Gastroesophageal sphincter (tissue), 4 donors: ENCODE results near the gene PNPLA8. TPM values are rescaled to one million over a fixed set of nuclear protein-coding genes. Genes with fewer than 3 reads are reported as not detected.

ENCODE experiments used
- ATAC-seq: fragments of 150-250 bp; one replicate; pipeline ENCODE4 v1.9.1; 2016; ENCODE audit warnings: mild to moderate bottlenecking, moderate library complexity
- H3K27ac ChIP-seq, 4 donors: fragments of 200-600 bp; sonication (generic) in 3 of 4; 1 replicate in 3 of 4; 2 replicates in 1 of 4; pipeline ENCODE4 v1.5.1; 2016 to 2019
- H3K27me3 ChIP-seq: fragments of 200-600 bp; sonication (generic); one replicate; pipeline ENCODE4 v1.5.1; 2019
- H3K36me3 ChIP-seq, 2 donors: fragments of 200-600 bp; sonication (generic); one replicate each; pipeline ENCODE4 v1.5.1; 2019; ENCODE audit warnings: control low read depth in 1 of 2
- H3K4me1 ChIP-seq, 3 donors: fragments of 200-600 bp; sonication (generic); 1 replicate in 2 of 3; 2 replicates in 1 of 3; pipeline ENCODE4 v1.5.1; 2016 to 2019; ENCODE audit warnings: control low read depth in 2 of 3
- H3K4me3 ChIP-seq, 2 donors: fragments of 200-600 bp; sonication (generic); one replicate each; pipeline ENCODE4 v1.5.1; 2019; ENCODE audit warnings: mild to moderate bottlenecking in 1 of 2, moderate library complexity in 1 of 2
- H3K9me3 ChIP-seq, 3 donors: fragments of 200-600 bp; sonication (generic); one replicate each; pipeline ENCODE4 v1.5.1; 2017 to 2019; ENCODE audit warnings: control low read depth in 2 of 3
- CTCF ChIP-seq, 4 experiments: fragments of 200-600 bp in 2 of 4; fragments of 450-650 bp in 2 of 4; sonication (generic) in 1 of 4; IDR thresholded peaks; one replicate each; pipeline ENCODE4 v1.5.1; 2017 to 2019; ENCODE audit warnings: antibody characterized with exemption in 4 of 4, mild to moderate bottlenecking in 2 of 4, moderate library complexity in 2 of 4
- EP300 ChIP-seq: sonication (generic); formaldehyde crosslinking; IDR thresholded peaks from one replicate; pipeline ENCODE4 v1.6.1; 2017; ENCODE audit warnings: antibody characterized with exemption, mild to moderate bottlenecking
- POLR2A ChIP-seq, 2 donors: fragments of 450-650 bp; IDR thresholded peaks; one replicate each; pipeline ENCODE4 v1.6.1; 2017; ENCODE audit warnings: antibody characterized with exemption in 2 of 2, mild to moderate bottlenecking in 2 of 2, moderate library complexity in 1 of 2
- POLR2AphosphoS5 ChIP-seq: sonication (generic); formaldehyde crosslinking; IDR thresholded peaks from one replicate; pipeline ENCODE4 v1.6.1; 2017; ENCODE audit warnings: antibody characterized with exemption
- WGBS, 2 donors: methylation state at CpG; one replicate each; pipeline ENCODE4 v1.1.5; 2018; ENCODE audit warnings: low coverage in 1 of 2; 5-methylcytosine and 5-hydroxymethylcytosine counted together
- total RNA-seq, 4 donors: library from RNA; depleted of rRNA; stranded (reverse); fragments of >200 nt; gene quantifications; one replicate each; pipeline ENCODE4 v1.1.0, GENCODE V29; 2016

The PNPLA8 gene
- total RNA-seq, 4 donors from 2014 or later = 28.3 to 52.1 (median 44.9) TPM

GRCh38 chr7:108486291-108486966 lies 39.5 kb downstream of the PNPLA8 start:
- H3K4me1 ChIP-seq = peaks cover 0 to 6% (median 2%) of the 10 kb centered on the region in 3 donors
- no peak overlapping the region for H3K27ac ChIP-seq
- TF ChIP-seq POLR2AphosphoS5 (no peak), POLR2A (IDR thresholded peaks at IDR 0.05) (no peak), EP300 (no peak), CTCF (IDR thresholded peaks at IDR 0.05) (no peak)
- no peaks in the 10 kb centered on the region for H3K9me3 ChIP-seq
- 66 to 74% methylated on average over 5 of the region's 5 CpGs for WGBS, 2 donors
- no peak for ATAC-seq
- no peak overlapping the region for H3K4me3 ChIP-seq
- no peaks in the 10 kb centered on the region for H3K27me3 ChIP-seq
- peaks cover 0 to 78% of the 10 kb centered on the region in 2 donors for H3K36me3 ChIP-seq

GRCh38 chr7:108484137-108484536 lies 41.8 kb downstream of the PNPLA8 start:
- no peak overlapping the region for H3K4me3 ChIP-seq
- no peak for ATAC-seq
- no peaks in the 10 kb centered on the region for H3K27me3 ChIP-seq
- H3K4me1 ChIP-seq = peaks cover 0 to 4% (median 2%) of the 10 kb centered on the region in 3 donors
- 92 to 100% methylated on average over 1 of the region's 1 CpG for WGBS, 2 donors
- no peaks in the 10 kb centered on the region for H3K9me3 ChIP-seq
- H3K36me3 ChIP-seq = peaks cover 4 to 72% of the 10 kb centered on the region in 2 donors
- TF ChIP-seq CTCF (IDR thresholded peaks at IDR 0.05) (no peak), POLR2AphosphoS5 (no peak), POLR2A (IDR thresholded peaks at IDR 0.05) (no peak), EP300 (no peak)
- H3K27ac ChIP-seq = no peak overlapping the region

- no peak overlapping the region for H3K27ac ChIP-seq
- WGBS, 2 donors = 91 to 94% methylated on average over 5 of the region's 5 CpGs
- no peaks in the 10 kb centered on the region for H3K27me3 ChIP-seq
- no peak for ATAC-seq
- TF ChIP-seq POLR2A (IDR thresholded peaks at IDR 0.05) (no peak), POLR2AphosphoS5 (no peak), CTCF (IDR thresholded peaks at IDR 0.05) (no peak), EP300 (no peak)
- H3K4me1 ChIP-seq = no peaks in the 10 kb centered on the region
- peaks cover 4 to 78% of the 10 kb centered on the region in 2 donors for H3K36me3 ChIP-seq
- no peak overlapping the region for H3K4me3 ChIP-seq
- no peaks in the 10 kb centered on the region for H3K9me3 ChIP-seq
Measured at GRCh38 chr7:108480311-108480710, 45.6 kb downstream of the PNPLA8 start.

DNA sequence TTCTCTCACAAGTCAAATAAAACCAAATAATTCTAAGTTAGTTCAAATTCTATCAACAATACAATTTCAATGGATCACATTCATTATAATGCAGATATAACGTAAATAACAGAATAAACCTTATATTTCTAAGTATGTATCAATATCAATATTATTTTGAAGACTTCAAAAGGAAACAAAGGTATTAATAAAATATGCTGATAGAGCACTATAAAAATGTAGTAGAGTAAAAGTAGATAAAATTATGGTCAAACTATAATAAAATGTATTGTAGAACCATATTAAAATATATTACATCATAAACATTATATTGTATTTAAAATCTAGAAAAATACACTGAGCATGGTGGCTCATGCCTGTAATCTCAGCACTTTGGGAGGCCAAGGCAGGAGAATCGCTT lies 46.2 kb downstream of the PNPLA8 start:
- ATAC-seq = no peak
- WGBS, 2 donors = 95 to 97% methylated on average over 2 of the region's 2 CpGs
- H3K9me3 ChIP-seq = no peaks in the 10 kb centered on the region
- no peak overlapping the region for H3K27ac ChIP-seq
- no peak overlapping the region for H3K4me3 ChIP-seq
- no peaks in the 10 kb centered on the region for H3K27me3 ChIP-seq
- no peak for TF ChIP-seq EP300
- TF ChIP-seq POLR2AphosphoS5 = no peak
- TF ChIP-seq POLR2A (IDR thresholded peaks at IDR 0.05) = no peak
- no peak for TF ChIP-seq CTCF (IDR thresholded peaks at IDR 0.05)
- H3K4me1 ChIP-seq = no peaks in the 10 kb centered on the region
- H3K36me3 ChIP-seq = peaks cover 4 to 78% of the 10 kb centered on the region in 2 donors

DNA sequence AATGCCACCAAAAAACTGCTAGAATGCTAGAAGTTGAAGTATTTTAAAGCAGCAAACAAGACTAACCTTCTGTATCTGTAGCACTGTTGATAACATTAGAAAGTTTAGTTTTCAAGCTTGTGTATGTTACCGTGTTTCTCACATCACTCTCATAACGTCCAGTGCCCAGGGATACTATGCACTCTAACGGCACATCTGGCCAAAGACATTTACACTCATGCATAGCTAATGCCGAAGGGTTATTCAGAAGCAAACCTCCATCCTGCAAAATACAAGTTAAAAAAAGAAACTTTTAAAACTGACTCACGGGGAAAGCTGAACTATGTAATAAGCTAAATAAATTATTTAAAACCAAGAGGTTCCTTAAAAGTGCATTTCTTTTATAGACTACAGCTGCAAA lies 46.8 kb downstream of the PNPLA8 start:
- Histone ChIP-seq H3K27me3 (no peaks in the 10 kb centered on the region), H3K9me3 (no peaks in the 10 kb centered on the region), H3K4me3 (no peak overlapping the region), H3K36me3 (peaks cover 4 to 82% of the 10 kb centered on the region in 2 donors), H3K27ac (no peak overlapping the region), H3K4me1 (no peaks in the 10 kb centered on the region)
- ATAC-seq = no peak
- TF ChIP-seq CTCF (IDR thresholded peaks at IDR 0.05) = no peak
- TF ChIP-seq POLR2AphosphoS5 = no peak
- 81 to 95% methylated on average over 4 to 5 of the region's 5 CpGs for WGBS, 2 donors
